NB4 (cell line): ENCODE measurements around the gene MAP3K9.

Experiments used
- CTCF ChIP-seq: IDR thresholded peaks from one replicate; pipeline ENCODE4 v1.5.1; 2012; ENCODE audit warnings: low read depth, low read length
- MAX ChIP-seq: IDR thresholded peaks from 2 replicates; pipeline ENCODE4 v1.6.1; 2011; ENCODE audit warnings: low read depth, low read length
- MYC ChIP-seq: IDR thresholded peaks from 2 replicates; pipeline ENCODE4 v1.6.1; 2011; ENCODE audit warnings: low read depth, low read length
- POLR2A ChIP-seq: IDR thresholded peaks from 2 replicates; pipeline ENCODE4 v1.6.1; 2011; ENCODE audit warnings: mild to moderate bottlenecking; ENCODE audit not compliant: insufficient read length; ENCODE audit errors: extremely low read depth

- TF ChIP-seq POLR2A: no peak
- no peak for TF ChIP-seq MAX
- no peak for TF ChIP-seq CTCF
- no peak for TF ChIP-seq MYC
Observed at GRCh38 chr14:70842851-70843462, 33.6 kb upstream of the MAP3K9 start.
